SJSA1 (cell line): ENCODE measurements around the gene POLR2M. TPM values are rescaled to one million over a fixed set of nuclear protein-coding genes. Genes with fewer than 3 reads are reported as not detected.

Source experiments
- DNase-seq, 2 experiments: peaks; one replicate each; pipeline ENCODE4 v3.0.0-alpha.2; 2015 to 2020; ENCODE audit warnings: low spot score in 2 of 2, low read depth in 1 of 2
- H3K27ac ChIP-seq: fragments of 250-450 bp; sonication (Bioruptor Pico); 2 replicates; pipeline ENCODE4 v1.5.1; 2020; ENCODE audit warnings: mild to moderate bottlenecking, moderate library complexity
- H3K27me3 ChIP-seq: fragments of 250-450 bp; sonication (Bioruptor Pico); replicated peaks from 2 replicates; pipeline ENCODE4 v1.5.1; 2020; ENCODE audit warnings: mild to moderate bottlenecking, moderate library complexity
- H3K36me3 ChIP-seq: fragments of 250-450 bp; sonication (Bioruptor Pico); 2 replicates; pipeline ENCODE4 v1.5.1; 2020; ENCODE audit warnings: mild to moderate bottlenecking
- H3K4me1 ChIP-seq: fragments of 250-450 bp; sonication (Bioruptor Pico); replicated peaks from 2 replicates; pipeline ENCODE4 v1.6.1; 2021; ENCODE audit warnings: mild to moderate bottlenecking
- H3K4me3 ChIP-seq: fragments of 250-450 bp; sonication (Bioruptor Pico); 2 replicates; pipeline ENCODE4 v1.5.1; 2020; ENCODE audit warnings: mild to moderate bottlenecking
- H3K9me3 ChIP-seq: fragments of 250-450 bp; sonication (Bioruptor Pico); replicated peaks from 2 replicates; pipeline ENCODE4 v1.5.1; 2020; ENCODE audit warnings: mild to moderate bottlenecking
- total RNA-seq: library from RNA; depleted of rRNA; stranded (reverse); fragments of >200 nt; shearing (Covaris generic); gene quantifications from 2 replicates; pipeline ENCODE4 v1.2.3, GENCODE V29; 2014

POLR2M gene
- total RNA-seq, 1 experiment from 2014 or later, result 229 TPM

DNA sequence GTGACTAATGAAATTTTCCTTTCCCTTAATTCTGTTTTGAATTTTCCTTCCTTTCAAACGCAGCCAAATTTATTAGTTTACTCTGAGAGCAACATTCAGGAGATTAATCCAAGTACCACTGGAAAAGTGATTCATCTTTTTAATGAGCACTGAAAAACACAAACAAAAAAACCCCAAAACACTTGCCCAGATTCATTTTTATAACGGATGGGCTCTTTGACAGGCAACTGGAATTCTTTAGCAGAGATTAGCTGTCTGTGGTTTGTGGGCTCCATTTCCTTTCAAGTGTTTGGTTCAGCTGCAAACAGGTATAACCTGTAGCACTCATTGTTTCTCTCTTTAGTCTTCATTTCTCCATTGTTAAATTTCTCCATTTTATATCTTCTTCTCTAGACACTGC lies 3.1 kb upstream of the POLR2M start:
- no peak for DNase-seq

DNA sequence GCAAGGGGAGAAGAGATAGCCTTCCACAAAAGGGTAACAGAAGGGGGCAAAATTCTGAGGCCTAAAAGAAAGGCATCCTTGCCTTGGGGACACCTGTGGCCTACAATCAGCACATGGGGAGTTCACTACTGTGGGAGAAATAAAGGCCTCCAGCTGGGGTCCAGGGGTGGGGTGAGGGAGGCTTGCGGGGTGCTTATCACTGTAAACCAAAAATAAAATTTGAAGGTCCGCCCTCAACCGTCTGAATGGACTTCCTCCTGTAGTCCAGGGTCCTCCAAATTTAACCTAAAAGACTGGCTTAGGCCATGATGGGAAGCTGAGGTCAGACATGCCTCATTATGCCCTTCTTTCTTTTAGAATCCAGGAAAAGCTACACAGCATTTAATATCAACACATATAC lies 2.1 kb upstream of the POLR2M start:
- H3K9me3 ChIP-seq, result no peaks in the 10 kb centered on the region
- no peaks in the 10 kb centered on the region for H3K27me3 ChIP-seq
- H3K4me1 ChIP-seq, result peaks cover 15% of the 10 kb centered on the region; the same call in 1 of the 2 replicates
- no peak overlapping the region for H3K4me3 ChIP-seq
- DNase-seq, result no peak
- H3K27ac ChIP-seq, result no peak overlapping the region
- peaks cover 16% of the 10 kb centered on the region for H3K36me3 ChIP-seq

More for the DNA sequence above, 3.1 kb upstream of the POLR2M start:
- Histone ChIP-seq H3K4me1 (peaks cover 15% of the 10 kb centered on the region; the same call in 1 of the 2 replicates), H3K4me3 (no peak overlapping the region), H3K27me3 (no peaks in the 10 kb centered on the region), H3K36me3 (peaks cover 7% of the 10 kb centered on the region), H3K9me3 (no peaks in the 10 kb centered on the region), H3K27ac (no peak overlapping the region)

DNA sequence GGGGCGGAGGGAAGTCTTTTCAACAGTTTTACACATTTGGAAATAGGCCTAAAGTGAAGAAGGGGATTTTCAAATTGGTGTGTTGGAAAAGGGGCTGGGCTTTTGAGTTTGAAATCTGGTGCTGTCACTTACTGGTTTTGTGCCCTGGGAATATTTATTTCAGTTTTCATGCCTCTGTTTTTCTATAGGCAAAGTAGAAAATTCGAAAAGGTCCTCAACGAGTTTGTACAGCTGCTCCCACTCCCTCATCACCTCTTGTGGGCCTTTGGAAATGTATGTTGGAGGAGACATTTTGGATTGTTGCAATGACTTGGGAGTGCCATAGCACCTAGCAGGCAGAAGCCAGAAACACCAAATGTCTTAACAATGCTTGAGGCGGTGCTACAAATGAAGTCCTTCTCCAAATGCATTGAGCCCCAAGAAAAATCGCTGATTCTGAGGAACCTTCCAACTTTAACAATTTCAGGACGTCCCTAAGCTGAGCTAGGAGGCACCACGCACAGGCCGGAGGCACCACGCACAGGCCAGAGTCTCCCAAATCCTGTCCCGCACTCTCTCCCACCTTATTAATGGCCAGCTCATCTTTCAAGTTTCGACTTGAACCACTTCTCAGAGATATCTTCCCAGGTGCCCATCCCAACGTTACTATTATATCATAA lies 639 bp upstream of the POLR2M start:
- H3K9me3 ChIP-seq, result no peaks in the 10 kb centered on the region
- DNase-seq, result no peak
- H3K27ac ChIP-seq, result peak overlapping the region; percentile 92
- peaks cover 31% of the 10 kb centered on the region for H3K36me3 ChIP-seq
- peak overlapping the region; percentile 86 for H3K4me3 ChIP-seq
- H3K27me3 ChIP-seq, result no peaks in the 10 kb centered on the region
- peaks cover 15% of the 10 kb centered on the region; the same call in 1 of the 2 replicates for H3K4me1 ChIP-seq

DNA sequence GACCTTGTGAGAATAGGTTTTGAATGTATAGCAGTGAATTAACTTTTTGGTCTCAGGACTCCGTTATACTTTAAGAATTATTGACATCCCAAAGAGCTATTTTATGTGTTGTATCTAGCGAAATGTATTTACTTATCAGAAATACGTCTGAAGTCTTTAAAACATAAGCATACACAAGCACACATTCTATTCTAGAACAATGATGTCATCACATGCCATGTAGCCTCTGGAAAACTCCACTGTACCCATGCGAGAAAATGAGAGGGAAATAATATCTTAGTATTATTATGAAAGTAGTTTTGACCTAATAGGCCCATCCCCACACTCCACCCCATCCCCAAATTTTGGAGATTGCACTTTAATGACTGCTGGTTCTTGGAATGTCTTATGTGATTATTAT lies 1.5 kb downstream of the POLR2M start:
- peaks cover 52% of the 10 kb centered on the region for H3K36me3 ChIP-seq
- peaks cover 15% of the 10 kb centered on the region; the same call in 1 of the 2 replicates for H3K4me1 ChIP-seq
- no peaks in the 10 kb centered on the region for H3K9me3 ChIP-seq
- H3K27me3 ChIP-seq, result no peaks in the 10 kb centered on the region
- H3K4me3 ChIP-seq, result peak overlapping the region; percentile 86
- peak overlapping the region; percentile 92 for H3K27ac ChIP-seq
- peak in 1 of 2 experiments; percentile 28 for DNase-seq

DNA sequence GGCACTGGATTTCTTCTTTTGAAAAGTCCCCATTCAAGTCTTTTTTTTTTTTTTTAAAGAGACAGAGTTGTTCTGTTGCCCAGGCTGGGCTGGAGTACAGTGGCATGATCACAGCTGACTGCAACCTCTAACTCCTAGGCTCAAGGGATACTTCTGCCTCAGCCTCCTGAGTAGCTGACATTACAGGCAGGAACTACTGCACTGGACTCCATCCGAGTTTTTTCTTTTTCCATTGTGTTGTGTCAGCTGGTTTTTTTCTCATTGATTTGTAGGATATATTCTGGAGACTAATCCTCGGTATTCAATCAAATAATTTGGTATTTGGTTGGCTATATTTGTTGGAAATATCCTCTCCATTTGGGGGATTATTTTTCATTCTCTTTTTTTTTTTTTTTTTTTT lies 11.8 kb downstream of the POLR2M start:
- H3K9me3 ChIP-seq, result 0 out of 2 replicates have a peak, but pooled peaks cover 1% of the 10 kb centered on the region
- H3K27me3 ChIP-seq, result no peaks in the 10 kb centered on the region
- no peaks in the 10 kb centered on the region for H3K4me1 ChIP-seq
- no peak for DNase-seq
- H3K27ac ChIP-seq, result no peak overlapping the region
- H3K36me3 ChIP-seq, result peaks cover 22% of the 10 kb centered on the region
- no peak overlapping the region for H3K4me3 ChIP-seq

DNA sequence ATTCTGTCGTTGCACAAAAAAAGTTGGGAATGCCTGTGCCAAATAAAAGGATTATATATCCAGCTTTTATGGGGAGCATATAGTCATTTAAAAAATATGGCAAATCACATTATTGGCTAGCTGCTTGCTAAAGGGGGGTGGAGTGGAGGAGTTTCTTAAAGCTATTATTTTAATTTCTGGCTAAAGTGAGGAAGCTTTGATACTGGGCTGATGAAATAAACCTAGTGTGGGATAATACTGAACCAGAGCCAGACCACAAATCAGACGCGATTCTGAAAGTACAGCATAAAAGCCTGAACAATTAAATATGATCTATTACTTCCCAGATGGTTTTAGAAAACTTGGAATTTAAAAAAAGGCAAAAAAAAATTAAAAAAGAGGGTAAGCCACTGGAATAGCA lies 14.4 kb downstream of the POLR2M start:
- Histone ChIP-seq H3K4me1 (no peaks in the 10 kb centered on the region), H3K27me3 (no peaks in the 10 kb centered on the region), H3K9me3 (no peaks in the 10 kb centered on the region), H3K4me3 (no peak overlapping the region), H3K27ac (no peak overlapping the region), H3K36me3 (0 out of 2 replicates have a peak, but pooled peaks cover 12% of the 10 kb centered on the region)
- DNase-seq, result no peak

DNA sequence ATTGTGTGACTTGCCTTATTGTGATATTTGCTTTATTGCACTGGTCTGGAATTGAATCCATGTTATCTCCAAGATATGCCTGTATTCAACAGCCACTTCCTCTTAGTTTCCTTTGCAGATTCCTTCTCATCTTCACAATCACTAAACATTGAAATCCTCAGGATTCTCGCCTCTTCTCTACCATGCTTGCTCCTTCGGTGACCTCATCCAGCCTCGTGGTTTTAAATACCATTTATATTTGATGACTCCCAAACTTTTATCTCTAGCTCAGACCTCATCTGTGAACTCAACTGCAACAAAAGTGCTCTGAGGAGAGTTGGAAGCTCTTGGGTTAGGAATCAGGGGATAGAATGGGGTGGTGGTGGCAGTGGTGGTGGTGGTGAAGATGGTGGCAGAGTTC lies 19.9 kb downstream of the POLR2M start:
- H3K9me3 ChIP-seq, result no peaks in the 10 kb centered on the region
- H3K27ac ChIP-seq, result no peak overlapping the region
- DNase-seq, result no peak
- no peaks in the 10 kb centered on the region for H3K27me3 ChIP-seq
- H3K4me1 ChIP-seq, result no peaks in the 10 kb centered on the region
- H3K4me3 ChIP-seq, result no peak overlapping the region
- no peaks in the 10 kb centered on the region for H3K36me3 ChIP-seq

DNA sequence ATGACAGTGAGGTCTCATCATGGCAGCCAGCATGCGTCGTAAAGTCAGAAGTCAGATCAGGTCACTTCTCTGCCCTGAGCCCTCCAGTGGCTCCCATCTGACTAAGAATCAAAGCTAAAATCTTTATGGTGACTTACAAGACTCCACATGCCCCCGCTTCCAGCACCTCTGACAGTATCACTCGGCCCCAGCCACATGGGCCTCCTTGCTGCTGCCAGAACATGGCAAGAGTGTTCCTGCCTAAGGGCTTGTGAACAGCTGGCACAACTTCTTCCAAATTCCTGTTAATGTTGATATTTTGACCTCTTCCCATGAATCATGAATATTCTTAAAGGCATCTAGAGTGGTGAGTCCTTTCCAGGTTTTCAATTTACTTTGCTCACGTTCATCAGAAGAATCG lies 20.5 kb downstream of the POLR2M start:
- H3K4me1 ChIP-seq, result no peaks in the 10 kb centered on the region
- no peaks in the 10 kb centered on the region for H3K9me3 ChIP-seq
- DNase-seq, result no peak
- no peak overlapping the region for H3K4me3 ChIP-seq
- H3K27me3 ChIP-seq, result no peaks in the 10 kb centered on the region
- no peak overlapping the region for H3K27ac ChIP-seq
- no peaks in the 10 kb centered on the region for H3K36me3 ChIP-seq

DNA sequence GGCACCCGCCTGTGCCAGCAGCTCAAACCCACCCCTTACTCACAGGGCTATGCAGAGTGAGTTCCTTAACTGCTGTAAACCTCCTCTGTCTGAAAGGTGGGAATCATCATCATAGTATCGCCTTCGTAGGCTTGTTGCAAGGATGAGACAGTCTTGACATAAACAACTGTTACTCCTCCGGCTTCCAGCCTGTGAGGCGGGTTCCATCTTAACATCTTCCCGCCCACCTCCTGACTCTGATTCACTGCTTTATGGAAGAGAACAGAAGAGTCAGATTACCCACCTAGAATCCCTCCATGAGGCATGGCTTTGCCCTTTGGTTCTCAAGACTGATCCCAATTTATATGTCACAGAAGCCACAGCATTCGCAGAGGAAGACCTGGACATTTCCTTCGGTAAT lies 21.9 kb downstream of the POLR2M start:
- no peak for DNase-seq

DNA sequence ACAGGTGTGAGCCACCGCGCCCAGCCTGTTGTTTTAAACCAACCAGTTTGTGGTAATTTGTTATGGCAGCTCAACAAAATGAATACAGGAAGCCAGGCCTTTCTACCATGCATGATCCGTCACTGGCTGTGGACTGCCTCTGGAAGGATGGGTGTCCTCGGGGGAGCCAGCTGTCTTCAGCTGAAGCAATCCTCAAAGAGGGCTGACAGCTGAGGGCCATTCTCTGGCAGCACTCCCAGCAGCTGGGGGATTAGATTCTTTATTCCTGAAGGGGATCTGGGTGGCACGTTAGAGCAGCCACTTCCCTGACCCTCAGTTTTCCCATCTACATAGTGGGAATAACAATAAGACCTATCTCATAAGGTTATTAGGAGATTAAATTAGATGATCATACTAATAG lies 24.4 kb downstream of the POLR2M start:
- Histone ChIP-seq H3K27me3 (no peaks in the 10 kb centered on the region), H3K9me3 (no peaks in the 10 kb centered on the region), H3K4me1 (no peaks in the 10 kb centered on the region; the same call in 1 of the 2 replicates), H3K4me3 (no peak overlapping the region), H3K36me3 (no peaks in the 10 kb centered on the region), H3K27ac (no peak overlapping the region)
- no peak for DNase-seq

More for the DNA sequence above, 21.9 kb downstream of the POLR2M start:
- H3K4me1 ChIP-seq, result no peaks in the 10 kb centered on the region; the same call in 1 of the 2 replicates
- H3K9me3 ChIP-seq, result no peaks in the 10 kb centered on the region
- H3K36me3 ChIP-seq, result no peaks in the 10 kb centered on the region
- no peak overlapping the region for H3K4me3 ChIP-seq
- no peaks in the 10 kb centered on the region for H3K27me3 ChIP-seq
- H3K27ac ChIP-seq, result no peak overlapping the region

DNA sequence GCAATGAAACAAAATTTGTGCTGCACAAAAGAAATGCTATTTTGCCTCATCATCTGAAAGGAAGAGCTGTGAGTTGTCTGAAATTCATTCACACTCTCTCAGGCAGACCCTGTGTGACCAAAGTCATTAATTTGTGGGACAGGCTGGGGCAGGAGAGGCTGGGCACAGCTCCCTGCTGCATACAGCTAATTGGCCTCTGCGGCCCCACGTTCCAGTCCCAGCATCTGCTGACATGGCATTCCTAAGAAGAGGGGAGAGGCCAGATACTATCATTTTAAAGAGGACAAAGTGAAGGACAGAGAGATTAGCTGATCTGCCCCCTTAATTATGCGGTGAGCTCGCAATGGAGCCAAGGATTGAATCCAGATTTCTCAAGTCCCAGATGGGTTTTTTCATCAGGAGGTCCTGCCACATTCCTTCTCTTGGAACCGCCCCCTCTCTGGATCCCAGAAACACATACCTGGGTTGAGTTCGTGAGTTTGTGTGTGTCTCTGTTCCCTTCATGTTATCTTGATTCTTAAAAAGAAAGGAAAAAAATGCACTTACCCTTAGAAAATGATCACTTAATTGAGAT lies 25.1 kb downstream of the POLR2M start:
- no peaks in the 10 kb centered on the region for H3K9me3 ChIP-seq
- H3K27me3 ChIP-seq, result no peaks in the 10 kb centered on the region
- H3K4me1 ChIP-seq, result no peaks in the 10 kb centered on the region; the same call in 1 of the 2 replicates
- no peak overlapping the region for H3K4me3 ChIP-seq
- no peaks in the 10 kb centered on the region for H3K36me3 ChIP-seq
- no peak overlapping the region for H3K27ac ChIP-seq
- DNase-seq, result no peak

DNA sequence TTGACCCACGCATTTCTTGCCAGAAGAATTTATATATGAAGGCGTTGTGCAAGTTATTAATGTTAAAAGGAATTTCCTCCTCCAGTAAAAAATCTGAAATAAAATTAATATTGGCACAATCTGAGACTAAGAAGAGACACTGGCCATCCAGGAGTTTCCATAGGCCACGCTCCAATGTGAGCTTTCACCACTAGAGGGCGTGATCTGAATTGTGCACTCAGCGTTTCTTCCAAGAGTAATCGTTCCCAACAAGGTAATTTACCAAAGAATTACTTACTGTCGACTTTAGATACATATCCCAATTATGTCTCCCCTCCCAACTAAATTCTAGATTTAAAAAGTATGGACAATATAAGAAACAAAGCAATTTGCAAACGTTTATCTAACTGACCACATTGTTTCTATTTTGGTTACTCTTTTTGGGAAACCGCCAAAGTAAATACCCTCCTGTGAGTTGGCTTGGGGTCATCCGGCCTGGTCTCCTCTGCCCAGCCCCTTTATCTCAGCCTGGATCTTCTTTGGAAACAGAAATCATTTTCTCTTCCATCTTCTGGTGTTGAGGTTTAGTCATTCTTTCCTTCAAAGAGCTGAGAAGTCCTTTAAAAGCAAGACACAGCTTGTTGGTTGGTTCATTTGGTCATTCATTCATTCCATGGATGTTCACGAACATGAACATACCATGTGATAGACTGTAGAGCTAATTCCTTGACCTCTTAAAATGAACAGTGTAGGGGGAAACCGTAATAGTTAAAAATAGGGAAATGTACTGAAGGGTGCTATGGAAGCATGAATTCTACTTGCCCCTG lies 26.2 kb downstream of the POLR2M start:
- Histone ChIP-seq H3K9me3 (no peaks in the 10 kb centered on the region), H3K4me1 (no peaks in the 10 kb centered on the region; the same call in 1 of the 2 replicates), H3K27me3 (no peaks in the 10 kb centered on the region), H3K4me3 (no peak overlapping the region), H3K36me3 (no peaks in the 10 kb centered on the region), H3K27ac (no peak overlapping the region)
- DNase-seq, result peak; percentile 55 to 60

DNA sequence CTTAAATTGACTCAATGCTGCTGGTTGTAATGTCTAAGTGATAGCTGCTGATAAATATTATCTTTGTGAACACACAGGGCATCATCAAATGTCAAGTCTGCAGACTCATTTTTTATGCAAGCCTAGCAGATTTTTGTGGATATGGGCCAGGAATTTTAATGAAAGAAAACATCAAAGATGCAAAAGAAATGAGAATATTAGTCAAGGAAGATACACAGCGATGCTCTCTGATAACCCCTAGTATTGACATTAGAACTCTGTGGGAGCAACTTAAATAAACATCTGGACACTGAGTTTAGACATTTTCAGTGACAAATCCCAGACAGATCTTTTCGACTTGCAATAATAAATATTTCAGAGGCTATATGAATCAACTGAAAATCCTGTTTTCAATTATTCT lies 28.3 kb downstream of the POLR2M start:
- Histone ChIP-seq H3K4me1 (no peaks in the 10 kb centered on the region; the same call in 1 of the 2 replicates), H3K27me3 (no peaks in the 10 kb centered on the region), H3K27ac (no peak overlapping the region), H3K36me3 (no peaks in the 10 kb centered on the region), H3K9me3 (no peaks in the 10 kb centered on the region), H3K4me3 (no peak overlapping the region)
- no peak for DNase-seq

DNA sequence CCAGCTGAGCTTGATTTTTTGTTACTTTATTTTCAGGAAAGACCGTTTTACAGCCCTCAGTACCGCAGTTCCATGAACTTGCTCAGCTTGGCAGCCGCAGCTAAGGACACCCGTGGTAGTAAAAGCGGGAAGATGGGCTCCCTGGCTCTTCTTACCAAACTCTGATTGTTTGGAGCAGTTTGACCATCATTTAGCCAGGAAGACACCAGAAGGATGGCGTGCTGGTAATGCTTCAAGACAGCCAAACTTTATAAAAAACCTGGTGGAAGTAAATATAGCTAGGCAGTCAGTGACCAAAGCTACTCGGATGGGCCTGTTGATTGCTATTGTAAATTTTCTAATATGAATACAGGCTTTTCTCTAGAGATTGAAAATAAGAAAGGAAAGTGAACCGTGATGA lies 28.9 kb downstream of the POLR2M start:
- no peaks in the 10 kb centered on the region for H3K36me3 ChIP-seq
- H3K27ac ChIP-seq, result no peak overlapping the region
- no peak overlapping the region for H3K4me3 ChIP-seq
- no peak for DNase-seq
- H3K4me1 ChIP-seq, result no peaks in the 10 kb centered on the region; the same call in 1 of the 2 replicates
- H3K27me3 ChIP-seq, result no peaks in the 10 kb centered on the region
- no peaks in the 10 kb centered on the region for H3K9me3 ChIP-seq
